CD4-positive, alpha-beta T cell (primary cell): ENCODE measurements around the gene METRNL. TPM values are rescaled to one million over a fixed set of nuclear protein-coding genes. Genes with fewer than 3 reads are reported as not detected.
A peak's percentile ranks its signal among the peaks of the same experiment; 100 is the strongest.

Source experiments
- ATAC-seq: fragments of 200-7000 bp; cut with Tn5 transposase; one replicate; pipeline ENCODE4 v1.10.0; 2022; ENCODE audit warnings: mild to moderate bottlenecking; ENCODE audit not compliant: poor library complexity
- CTCF ChIA-PET: fragments of 350-600 bp; sonication (Branson Sonifier 250); formaldehyde crosslinking; loops from one replicate; lab custom pipeline; 2021; ENCODE audit warnings: antibody characterized with exemption, inconsistent platforms; lab: Charles Lee
- POLR2A ChIA-PET: fragments of 350-600 bp; sonication (Branson Sonifier 250); formaldehyde crosslinking; loops from one replicate; lab custom pipeline; 2021; ENCODE audit warnings: antibody characterized with exemption, inconsistent platforms; lab: Charles Lee
- DNase-seq, 14 experiments: peaks; one replicate each; pipeline ENCODE4 v3.0.0-alpha.2; 2013 to 2020; ENCODE audit warnings: mixed read lengths in 2 of 14
- H3K27ac ChIP-seq, 2 donors: one replicate each; pipeline versions ENCODE4 v1.5.1 to v1.7.0; 2013; ENCODE audit warnings: low read length in 2 of 2, low read depth in 1 of 2, mild to moderate bottlenecking in 1 of 2
- H3K27me3 ChIP-seq, 2 experiments: 1 replicate in 1 of 2; 2 replicates in 1 of 2; pipeline versions ENCODE4 v1.6.1 to v1.7.0; 2013; ENCODE audit warnings: low read length in 2 of 2, control low read depth in 1 of 2, mild to moderate bottlenecking in 1 of 2, moderate library complexity in 1 of 2; ENCODE audit not compliant: insufficient read depth in 2 of 2, control insufficient read depth in 1 of 2
- H3K36me3 ChIP-seq: one replicate; pipeline ENCODE4 v1.6.1; 2013; ENCODE audit warnings: low read length, control low read depth; ENCODE audit not compliant: insufficient read depth
- H3K4me1 ChIP-seq: one replicate; pipeline ENCODE4 v1.6.1; 2013; ENCODE audit warnings: low read length, control low read depth; ENCODE audit not compliant: insufficient read depth
- H3K4me3 ChIP-seq: one replicate; pipeline ENCODE4 v1.5.1; 2013; ENCODE audit warnings: mild to moderate bottlenecking, low read length, moderate library complexity
- H3K9me3 ChIP-seq, 2 experiments: 1 replicate in 1 of 2; 2 replicates in 1 of 2; pipeline versions ENCODE4 v1.6.1 to v1.7.0; 2013; ENCODE audit warnings: low read length in 2 of 2, mild to moderate bottlenecking in 2 of 2, control low read depth in 1 of 2, moderate library complexity in 1 of 2; ENCODE audit not compliant: control insufficient read depth in 1 of 2, insufficient read depth in 1 of 2
- H3K27ac Mint-ChIP-seq: one replicate; pipeline ENCODE4 v1.8.0; 2020; ENCODE audit warnings: mixed read lengths
- H3K27me3 Mint-ChIP-seq: one replicate; pipeline ENCODE4 v1.8.0; 2021; ENCODE audit warnings: mixed read lengths
- H3K36me3 Mint-ChIP-seq: one replicate; pipeline ENCODE4 v1.8.0; 2021; ENCODE audit warnings: low read depth, mixed read lengths
- H3K4me1 Mint-ChIP-seq: one replicate; pipeline ENCODE4 v1.8.0; 2021; ENCODE audit warnings: low read depth, mixed read lengths
- H3K4me3 Mint-ChIP-seq: one replicate; pipeline ENCODE4 v1.8.0; 2020; ENCODE audit warnings: mild to moderate bottlenecking, mixed read lengths
- H3K9me3 Mint-ChIP-seq: one replicate; pipeline ENCODE4 v1.8.0; 2020; ENCODE audit warnings: mixed read lengths
- intact Hi-C, 2 experiments: fragments of 100-400 bp; cut with DNase I in 1 of 2; cut with micrococcal nuclease in 1 of 2; formaldehyde crosslinking; loops; one replicate each; pipeline versions ENCODE4 v1.15.1 to v1.9.0; 2023 to 2025; cut with DNase I, micrococcal nuclease
- total RNA-seq, 174 experiments: library from RNA in 2 of 174; stranded (reverse) in 2 of 174; gene quantifications; one replicate each; pipeline ENCODE4 v1.2.3 and lab custom pipeline; 2021 to 2026
- TF ChIP-seq, protein P1 (sequence below): fragments of 200-600 bp; IDR thresholded peaks from one replicate; pipeline ENCODE4 v1.8.0; 2022; ENCODE audit warnings: antibody characterized with exemption, mild to moderate bottlenecking

METRNL gene
- total RNA-seq, 2 experiments from 2014 or later = 24.5 to 26.9 TPM

GRCh38 chr17:83142619-83143018, 63.2 kb downstream of the METRNL start:
- Mint-ChIP-seq H3K27me3 (no peaks in the 10 kb centered on the region), H3K36me3 (no peaks in the 10 kb centered on the region), H3K4me1 (no peaks in the 10 kb centered on the region), H3K27ac (no peak overlapping the region), H3K9me3 (peaks cover 4% of the 10 kb centered on the region), H3K4me3 (no peak overlapping the region)
- H3K4me1 ChIP-seq = no peaks in the 10 kb centered on the region
- DNase-seq (no peak), ATAC-seq (no peak)
- intact Hi-C loops = no loop called here
- CTCF ChIA-PET = no interaction called here
- no peaks in the 10 kb centered on the region for H3K9me3 ChIP-seq
- H3K27ac ChIP-seq = no peak overlapping the region
- POLR2A ChIA-PET = no interaction called here
- no peaks in the 10 kb centered on the region for H3K36me3 ChIP-seq
- peaks cover 0 to 3% of the 10 kb centered on the region in 2 experiments for H3K27me3 ChIP-seq
- TF ChIP-seq, protein P1, sequence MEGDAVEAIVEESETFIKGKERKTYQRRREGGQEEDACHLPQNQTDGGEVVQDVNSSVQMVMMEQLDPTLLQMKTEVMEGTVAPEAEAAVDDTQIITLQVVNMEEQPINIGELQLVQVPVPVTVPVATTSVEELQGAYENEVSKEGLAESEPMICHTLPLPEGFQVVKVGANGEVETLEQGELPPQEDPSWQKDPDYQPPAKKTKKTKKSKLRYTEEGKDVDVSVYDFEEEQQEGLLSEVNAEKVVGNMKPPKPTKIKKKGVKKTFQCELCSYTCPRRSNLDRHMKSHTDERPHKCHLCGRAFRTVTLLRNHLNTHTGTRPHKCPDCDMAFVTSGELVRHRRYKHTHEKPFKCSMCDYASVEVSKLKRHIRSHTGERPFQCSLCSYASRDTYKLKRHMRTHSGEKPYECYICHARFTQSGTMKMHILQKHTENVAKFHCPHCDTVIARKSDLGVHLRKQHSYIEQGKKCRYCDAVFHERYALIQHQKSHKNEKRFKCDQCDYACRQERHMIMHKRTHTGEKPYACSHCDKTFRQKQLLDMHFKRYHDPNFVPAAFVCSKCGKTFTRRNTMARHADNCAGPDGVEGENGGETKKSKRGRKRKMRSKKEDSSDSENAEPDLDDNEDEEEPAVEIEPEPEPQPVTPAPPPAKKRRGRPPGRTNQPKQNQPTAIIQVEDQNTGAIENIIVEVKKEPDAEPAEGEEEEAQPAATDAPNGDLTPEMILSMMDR = no peak
- no peak overlapping the region for H3K4me3 ChIP-seq

GRCh38 chr17:83143817-83144231, 64.4 kb downstream of the METRNL start:
- peak in 1 of 14 experiments; percentile 2 for DNase-seq
- ATAC-seq = no peak
- H3K4me3 ChIP-seq = no peak overlapping the region
- Mint-ChIP-seq H3K4me3 (no peak overlapping the region), H3K36me3 (no peaks in the 10 kb centered on the region), H3K9me3 (peaks cover 4% of the 10 kb centered on the region), H3K27ac (no peak overlapping the region), H3K27me3 (no peaks in the 10 kb centered on the region), H3K4me1 (no peaks in the 10 kb centered on the region)
- H3K27me3 ChIP-seq = peaks cover 3 to 4% of the 10 kb centered on the region in 2 experiments
- CTCF ChIA-PET = no interaction called here
- no peaks in the 10 kb centered on the region for H3K36me3 ChIP-seq
- no peaks in the 10 kb centered on the region for H3K9me3 ChIP-seq
- POLR2A ChIA-PET = no interaction called here
- no peak overlapping the region for H3K27ac ChIP-seq
- no peaks in the 10 kb centered on the region for H3K4me1 ChIP-seq
- TF ChIP-seq, protein P1 = no peak
- intact Hi-C loops = no loop called here

Other genes starting within 250 kb of the METRNL start
- not detected for gene ZNF750, start 239.6 kb upstream of the METRNL start, total RNA-seq